COLO829 (cell line): ENCODE data around the gene FER.
"Not testable (repeated sequence)": the region's sequence is repeated elsewhere in the genome, so short reads cannot be mapped to it uniquely, and the experiment has no call there.

Experiments used
- DNase-seq: peaks from one replicate; pipeline ENCODE4 v3.0.0; 2012; ENCODE audit warnings: low spot score

Gene FER

DNA sequence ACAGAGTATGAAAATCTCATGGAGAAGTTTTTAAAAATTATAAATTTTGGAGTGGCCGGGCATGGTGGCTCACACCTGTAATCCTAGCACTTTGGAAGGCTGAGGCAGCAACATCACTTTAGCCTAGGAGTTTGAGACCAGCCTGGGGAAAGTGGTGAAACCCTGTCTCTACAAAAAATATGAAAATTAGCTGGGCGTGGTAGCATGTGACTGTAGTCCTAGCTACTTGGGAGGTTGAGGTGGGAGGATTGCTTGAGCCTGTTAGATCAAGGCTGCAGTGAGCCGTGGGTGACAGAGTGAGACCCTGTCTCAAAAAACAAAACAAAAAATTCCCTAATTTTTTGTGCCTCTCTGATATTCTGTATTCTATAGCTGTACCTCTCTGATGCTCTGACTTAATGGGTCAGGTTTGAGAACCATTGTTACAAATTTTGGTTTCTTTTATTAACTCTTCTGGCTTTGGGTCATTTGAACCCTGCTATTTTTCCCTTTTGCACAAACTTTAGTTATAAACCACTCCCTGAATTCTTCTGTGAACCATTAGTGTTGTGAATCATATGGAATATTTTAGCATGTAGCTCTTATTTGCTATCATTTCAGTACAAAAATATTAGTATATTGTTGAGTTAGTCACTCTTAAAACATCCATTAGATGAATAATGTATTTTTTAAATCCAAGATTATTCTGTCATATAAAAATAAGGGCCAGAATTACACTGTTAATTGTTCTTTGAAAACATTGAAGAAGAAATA is 51.0 kb downstream of the FER start:
- no peak for DNase-seq

DNA sequence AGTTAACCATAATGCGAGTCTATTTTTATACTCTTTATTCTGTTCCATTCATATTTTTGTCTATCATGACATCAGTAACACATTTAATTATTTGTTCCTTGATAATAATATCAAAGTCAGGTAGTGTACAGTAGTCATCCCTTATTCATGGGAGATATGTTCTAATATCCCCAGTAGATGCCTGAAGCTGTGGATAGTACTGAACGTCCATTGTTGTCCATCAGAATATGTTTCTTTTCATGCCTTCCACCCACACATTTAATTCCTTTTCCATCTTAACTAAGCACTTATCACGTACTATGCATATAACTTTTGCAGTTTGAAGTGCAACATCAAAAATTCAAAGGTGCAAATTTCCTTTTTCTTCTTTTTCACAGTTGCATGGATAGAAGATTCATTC is 53.6 kb downstream of the FER start:
- DNase-seq: peak; percentile 8

DNA sequence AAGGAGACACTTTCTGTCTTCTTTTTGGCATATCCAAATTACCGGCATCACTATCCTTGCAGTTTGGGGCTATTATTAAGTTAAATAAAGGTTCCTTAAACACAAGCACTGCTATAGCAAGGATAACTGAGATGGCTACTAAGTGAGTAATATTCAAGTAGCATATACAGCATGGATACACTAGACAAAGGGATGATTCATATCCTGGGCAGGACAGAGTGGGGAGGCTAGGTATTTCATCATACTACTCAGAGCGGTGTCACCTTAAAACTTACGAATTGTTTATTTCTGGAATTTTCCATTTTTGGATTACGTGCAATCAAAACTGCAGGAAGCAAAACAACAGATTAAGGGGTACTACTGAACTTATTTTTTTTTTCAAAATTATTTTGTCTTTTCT is 54.1 kb downstream of the FER start:
- peak; percentile 27 for DNase-seq

GRCh38 chr5:108810717-108811116 is 63.0 kb downstream of the FER start:
- DNase-seq: no peak

DNA sequence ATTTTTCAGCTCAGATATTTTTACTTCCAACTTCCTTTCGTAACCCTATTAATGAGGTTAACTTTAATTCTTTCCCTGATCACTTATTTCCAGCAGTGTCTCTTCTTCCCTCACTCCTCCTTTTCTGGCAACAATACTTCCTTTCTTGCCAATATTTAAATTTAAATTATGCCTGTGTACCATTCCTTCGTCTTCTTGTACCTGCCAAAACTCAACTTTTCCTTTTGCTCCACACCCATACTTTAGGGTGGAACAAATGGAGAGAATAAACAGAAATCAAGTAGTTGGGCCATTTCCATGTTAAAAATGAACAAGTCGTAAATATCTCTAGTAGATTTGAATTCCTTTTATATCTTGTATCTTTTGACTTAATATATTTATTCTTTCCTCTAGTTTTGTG is 66.0 kb downstream of the FER start:
- no peak for DNase-seq

- no peak for DNase-seq
Observed at GRCh38 chr5:108814551-108814950, 66.9 kb downstream of the FER start.

DNA sequence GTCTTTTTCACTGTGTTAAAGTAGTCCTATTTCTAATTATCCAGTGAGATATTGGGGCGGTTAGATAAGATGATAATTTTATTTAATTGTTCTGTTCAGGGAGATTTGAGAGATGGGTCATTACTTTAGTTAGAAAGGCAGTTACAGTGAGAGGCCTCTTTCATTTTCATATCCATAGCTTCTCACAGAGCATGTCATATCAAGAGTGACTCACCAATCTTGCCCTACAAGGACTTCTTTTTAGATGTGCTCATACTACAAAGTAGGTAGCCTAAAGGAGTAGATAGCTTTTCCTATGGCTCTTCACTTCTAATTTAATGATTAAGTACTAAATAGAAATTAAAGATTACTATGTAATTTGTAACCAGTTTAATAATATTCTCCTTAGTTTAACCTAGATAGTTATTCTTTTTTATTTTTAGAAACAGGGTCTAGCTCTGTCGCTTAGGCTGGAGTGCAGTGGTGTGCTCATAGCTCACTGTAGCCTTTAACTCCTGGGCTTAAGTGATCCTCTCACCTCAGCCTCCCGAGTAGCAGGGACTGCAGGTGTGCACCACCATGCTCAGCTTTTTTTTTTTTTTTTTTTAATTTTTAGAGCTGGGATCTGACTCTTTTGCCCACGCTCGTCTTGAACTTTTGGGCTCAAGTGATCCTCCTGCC is 71.0 kb downstream of the FER start:
- DNase-seq: peak; percentile 68

DNA sequence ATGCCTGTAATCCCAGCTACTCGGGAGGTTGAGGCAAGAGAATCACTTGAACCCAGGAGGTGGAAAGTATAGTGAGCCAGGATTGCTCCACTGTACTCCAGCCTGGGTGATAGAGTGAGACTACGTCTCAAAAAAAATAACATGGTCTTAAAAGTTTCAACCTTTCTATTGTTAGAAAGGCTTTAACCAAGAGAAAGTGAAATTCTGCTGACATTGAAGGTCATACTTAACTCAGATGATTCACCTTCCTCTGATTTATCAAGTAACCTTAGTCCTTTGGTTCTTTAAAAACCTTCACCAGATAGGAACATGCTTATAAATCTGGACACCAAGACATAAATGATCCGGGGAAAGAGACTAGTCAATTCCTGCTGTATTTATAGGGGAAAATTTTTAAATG is 73.3 kb downstream of the FER start:
- DNase-seq: no peak

GRCh38 chr5:108822211-108822947 is 74.7 kb downstream of the FER start:
- no peak for DNase-seq

DNA sequence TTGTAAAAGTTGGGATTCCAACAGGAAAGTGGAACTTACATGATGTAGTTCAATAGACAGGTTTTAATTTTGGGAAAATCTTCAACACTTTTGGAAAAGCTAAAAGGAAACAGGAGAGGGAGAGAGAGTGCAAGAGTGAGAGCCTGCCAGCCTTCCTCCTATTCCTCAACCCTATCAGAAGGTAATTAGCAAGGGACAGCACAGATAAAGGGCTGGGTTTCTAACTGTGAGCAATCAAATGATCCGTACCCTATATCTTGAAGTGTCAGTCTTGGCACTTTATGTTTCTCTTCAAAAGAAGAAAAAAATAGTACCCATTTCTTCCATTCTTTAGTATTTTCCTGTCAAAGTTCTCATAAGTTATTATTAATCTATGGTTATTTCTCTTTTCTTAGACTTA is 79.4 kb downstream of the FER start:
- DNase-seq: no peak

- no peak for DNase-seq
Observed at GRCh38 chr5:108830705-108831276, 83.1 kb downstream of the FER start.

DNA sequence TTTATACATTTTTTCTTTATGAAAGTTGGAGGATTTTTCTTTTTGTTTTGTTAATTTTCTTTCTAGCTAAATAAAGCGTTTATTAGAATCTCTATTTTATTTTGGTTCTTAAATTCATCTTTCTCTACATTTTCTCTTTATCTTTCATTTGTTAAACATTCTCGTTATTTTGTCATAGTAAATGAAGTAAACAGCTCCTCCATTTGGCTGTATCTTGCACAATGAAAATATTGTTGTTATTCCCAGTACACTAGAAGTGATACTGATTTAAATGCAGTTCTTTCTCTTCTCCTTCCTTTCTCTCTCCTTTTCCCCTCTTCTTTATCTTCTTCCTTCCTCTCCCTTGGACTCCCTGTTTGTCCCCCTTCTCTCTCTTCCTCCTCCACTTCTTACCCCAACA is 88.8 kb downstream of the FER start:
- DNase-seq: no peak

GRCh38 chr5:108842260-108842941 is 94.7 kb downstream of the FER start:
- DNase-seq: not testable (repeated sequence)

GRCh38 chr5:108851129-108851528 is 103.4 kb downstream of the FER start:
- DNase-seq: not testable (repeated sequence)

- no peak for DNase-seq
Observed at GRCh38 chr5:108857905-108858304, 110.2 kb downstream of the FER start.

- DNase-seq: no peak
Observed at GRCh38 chr5:108858959-108859358, 111.3 kb downstream of the FER start.

- no peak for DNase-seq
Observed at GRCh38 chr5:108862211-108862610, 114.5 kb downstream of the FER start.

- DNase-seq: not testable (repeated sequence)
Observed at GRCh38 chr5:108866097-108866496, 118.4 kb downstream of the FER start.

- no peak for DNase-seq
Observed at GRCh38 chr5:108867656-108868055, 120.0 kb downstream of the FER start.

- DNase-seq: no peak
Observed at GRCh38 chr5:108869066-108869465, 121.4 kb downstream of the FER start.

DNA sequence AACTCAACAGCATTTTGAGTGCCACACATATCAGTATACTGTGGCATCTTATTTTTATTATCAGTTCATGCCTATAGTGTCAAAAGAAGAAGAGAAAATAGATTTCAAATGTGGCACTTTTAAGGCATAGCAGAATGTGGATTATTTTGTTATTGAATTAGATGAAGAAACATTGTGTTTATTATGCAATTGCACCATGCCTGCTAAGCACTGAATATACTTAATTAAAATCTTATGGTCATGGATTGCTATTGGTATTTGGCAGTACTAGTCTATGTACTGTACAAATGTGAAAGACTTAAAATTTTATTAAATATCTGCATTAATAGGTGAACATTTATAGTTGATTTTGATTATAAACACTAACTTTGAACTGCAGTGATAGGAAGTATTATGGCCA is 128.8 kb downstream of the FER start:
- no peak for DNase-seq

DNA sequence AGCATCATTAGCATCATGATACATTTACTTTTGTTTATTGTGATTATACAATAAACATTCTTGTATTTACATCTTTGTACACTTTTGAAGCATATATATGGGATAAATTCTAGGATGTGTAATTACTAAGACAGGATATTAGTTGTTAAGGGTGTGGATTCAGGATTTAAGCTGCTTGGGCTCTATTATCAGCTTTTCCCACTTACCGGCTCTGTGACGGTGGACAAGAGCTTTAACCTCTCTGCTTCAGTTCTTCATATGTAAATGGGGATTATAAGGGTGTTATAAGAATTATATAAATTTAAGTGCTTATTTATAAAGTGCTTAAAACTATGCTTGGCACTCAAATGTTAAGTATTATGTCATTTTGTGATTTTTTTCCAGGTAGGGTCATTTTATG is 131.1 kb downstream of the FER start:
- DNase-seq: no peak
